Chondrocyte (in vitro differentiated cells): ENCODE measurements around the gene ESR2. TPM values are rescaled to one million over a fixed set of nuclear protein-coding genes. Genes with fewer than 3 reads are reported as not detected.
"Not testable (repeated sequence)": the region's sequence is repeated elsewhere in the genome, so short reads cannot be mapped to it uniquely, and the experiment has no call there.

Experiments
- DNase-seq: peaks from one replicate; pipeline ENCODE4 v3.0.0; 2021; ENCODE audit warnings: mixed read lengths, low spot score
- H3K27ac Mint-ChIP-seq: one replicate; pipeline ENCODE4 v1.8.0; 2021; ENCODE audit warnings: mild to moderate bottlenecking, moderate library complexity, mixed read lengths; ENCODE audit not compliant: unreplicated experiment
- H3K27me3 Mint-ChIP-seq: 2 replicates; pipeline ENCODE4 v1.8.0; 2021; ENCODE audit warnings: low read depth, mixed read lengths
- H3K36me3 Mint-ChIP-seq: 2 replicates; pipeline ENCODE4 v1.8.0; 2021; ENCODE audit warnings: low read depth, mixed read lengths
- H3K4me1 Mint-ChIP-seq: 2 replicates; pipeline ENCODE4 v1.8.0; 2021; ENCODE audit warnings: low read depth, mild to moderate bottlenecking, mixed read lengths
- H3K4me3 Mint-ChIP-seq: one replicate; pipeline ENCODE4 v1.8.0; 2021; ENCODE audit warnings: mild to moderate bottlenecking, moderate library complexity, mixed read lengths; ENCODE audit not compliant: unreplicated experiment
- H3K9me3 Mint-ChIP-seq: 2 replicates; pipeline ENCODE4 v1.8.0; 2021; ENCODE audit warnings: low read depth, mixed read lengths
- total RNA-seq: library from RNA; stranded (reverse); gene quantifications from 3 replicates; pipeline ENCODE4 v1.2.1, GENCODE V29; 2021
- TF ChIP-seq, protein P1 (sequence below): fragments of 200-600 bp; sonication (generic); IDR thresholded peaks from 2 replicates; pipeline ENCODE4 v1.5.0; 2021; ENCODE audit warnings: antibody characterized with exemption, mild to moderate bottlenecking, moderate library complexity

ESR2 gene
- total RNA-seq, 1 donor from 2014 or later, result not detected

DNA sequence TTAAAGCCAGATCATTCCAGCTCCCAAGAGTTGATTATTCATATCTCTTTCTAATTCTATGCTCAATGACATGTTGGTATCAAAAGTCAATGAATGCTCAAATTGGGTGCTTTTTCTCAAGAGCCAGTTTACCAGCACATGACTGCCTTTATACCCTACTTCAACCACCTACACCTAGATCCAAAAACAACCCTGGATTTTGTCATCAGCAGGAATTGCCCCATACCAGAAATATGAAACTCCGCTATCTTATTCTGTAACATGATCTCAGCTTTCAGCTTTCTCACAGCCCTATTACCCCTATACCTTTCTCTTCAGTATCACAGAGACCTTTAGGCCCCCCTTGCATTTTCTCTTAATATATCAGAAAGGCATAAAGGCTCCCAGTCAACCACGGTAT, 32.3 kb upstream of the ESR2 start:
- no peak overlapping the region for H3K27ac Mint-ChIP-seq
- H3K4me1 Mint-ChIP-seq, result peaks cover 9% of the 10 kb centered on the region
- H3K4me3 Mint-ChIP-seq, result no peak overlapping the region
- H3K9me3 Mint-ChIP-seq, result peaks cover 3% of the 10 kb centered on the region
- no peaks in the 10 kb centered on the region for H3K36me3 Mint-ChIP-seq
- no peak for DNase-seq
- H3K27me3 Mint-ChIP-seq, result no peaks in the 10 kb centered on the region
- TF ChIP-seq, protein P1, sequence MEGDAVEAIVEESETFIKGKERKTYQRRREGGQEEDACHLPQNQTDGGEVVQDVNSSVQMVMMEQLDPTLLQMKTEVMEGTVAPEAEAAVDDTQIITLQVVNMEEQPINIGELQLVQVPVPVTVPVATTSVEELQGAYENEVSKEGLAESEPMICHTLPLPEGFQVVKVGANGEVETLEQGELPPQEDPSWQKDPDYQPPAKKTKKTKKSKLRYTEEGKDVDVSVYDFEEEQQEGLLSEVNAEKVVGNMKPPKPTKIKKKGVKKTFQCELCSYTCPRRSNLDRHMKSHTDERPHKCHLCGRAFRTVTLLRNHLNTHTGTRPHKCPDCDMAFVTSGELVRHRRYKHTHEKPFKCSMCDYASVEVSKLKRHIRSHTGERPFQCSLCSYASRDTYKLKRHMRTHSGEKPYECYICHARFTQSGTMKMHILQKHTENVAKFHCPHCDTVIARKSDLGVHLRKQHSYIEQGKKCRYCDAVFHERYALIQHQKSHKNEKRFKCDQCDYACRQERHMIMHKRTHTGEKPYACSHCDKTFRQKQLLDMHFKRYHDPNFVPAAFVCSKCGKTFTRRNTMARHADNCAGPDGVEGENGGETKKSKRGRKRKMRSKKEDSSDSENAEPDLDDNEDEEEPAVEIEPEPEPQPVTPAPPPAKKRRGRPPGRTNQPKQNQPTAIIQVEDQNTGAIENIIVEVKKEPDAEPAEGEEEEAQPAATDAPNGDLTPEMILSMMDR, result no peak

DNA sequence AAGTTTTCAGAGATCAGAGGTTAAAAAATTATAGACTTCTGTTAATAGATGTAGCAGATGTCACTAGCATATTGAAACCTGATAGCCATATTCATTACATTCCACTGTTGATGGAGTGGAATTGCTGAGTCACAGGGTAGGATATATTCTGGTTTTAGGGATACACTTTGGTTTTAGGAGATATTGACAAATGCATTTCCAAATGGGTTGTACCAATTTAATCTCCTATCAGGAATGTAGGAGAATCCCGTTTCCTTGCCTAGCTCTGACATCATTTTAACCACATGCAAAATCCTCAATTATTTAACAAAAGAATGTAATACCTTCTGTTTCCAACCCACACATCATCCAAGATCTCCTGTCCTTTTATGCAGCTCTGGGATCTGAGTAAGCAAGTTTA, 30.7 kb upstream of the ESR2 start:
- no peak for DNase-seq
- Mint-ChIP-seq H3K4me1 (peaks cover 9% of the 10 kb centered on the region), H3K4me3 (no peak overlapping the region), H3K36me3 (no peaks in the 10 kb centered on the region), H3K9me3 (peaks cover 3% of the 10 kb centered on the region), H3K27ac (peak overlapping the region; percentile 9), H3K27me3 (no peaks in the 10 kb centered on the region)
- TF ChIP-seq, protein P1, result no peak

DNA sequence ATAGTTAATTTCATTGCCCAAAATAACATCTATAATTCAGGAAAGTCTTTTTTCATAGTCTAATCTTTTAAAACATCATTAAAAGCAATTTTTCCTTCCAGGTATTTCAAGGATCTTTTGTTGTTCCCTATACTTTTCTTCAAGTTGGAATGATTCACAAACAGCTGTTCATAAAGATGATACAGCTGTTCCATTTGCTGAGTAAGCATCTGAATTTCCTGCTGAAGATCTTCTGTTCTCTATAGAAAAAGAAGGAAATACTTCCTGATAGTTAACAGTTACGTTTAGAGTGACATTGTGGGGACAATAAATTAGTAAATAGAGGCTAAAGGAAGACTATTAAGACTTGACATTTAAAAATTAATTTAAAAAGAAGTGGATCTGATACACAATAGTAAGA, 30.3 kb upstream of the ESR2 start:
- Mint-ChIP-seq H3K4me3 (no peak overlapping the region), H3K36me3 (no peaks in the 10 kb centered on the region), H3K4me1 (peaks cover 9% of the 10 kb centered on the region), H3K9me3 (peaks cover 3% of the 10 kb centered on the region), H3K27ac (no peak overlapping the region), H3K27me3 (no peaks in the 10 kb centered on the region)
- TF ChIP-seq, protein P1, result no peak
- DNase-seq, result no peak

DNA sequence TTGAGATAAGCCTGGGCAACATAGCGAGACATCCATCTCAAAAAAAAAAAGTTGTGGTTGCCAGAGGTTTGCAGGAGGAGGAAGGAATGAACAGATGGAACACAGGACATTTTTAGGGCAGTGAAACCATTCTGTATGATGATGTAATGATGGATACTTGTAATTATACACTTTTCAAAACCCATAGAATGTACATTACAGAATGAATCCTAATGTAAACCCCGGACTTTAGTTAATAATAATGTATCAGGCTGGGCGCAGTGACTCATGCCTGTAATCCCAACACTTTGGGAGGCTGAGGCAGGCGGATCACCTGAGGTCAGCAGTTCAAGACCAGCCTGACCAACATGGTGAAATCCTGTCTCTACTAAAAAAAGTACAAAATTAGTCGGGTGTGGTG, 26.2 kb upstream of the ESR2 start:
- H3K9me3 Mint-ChIP-seq, result not testable (repeated sequence)

DNA sequence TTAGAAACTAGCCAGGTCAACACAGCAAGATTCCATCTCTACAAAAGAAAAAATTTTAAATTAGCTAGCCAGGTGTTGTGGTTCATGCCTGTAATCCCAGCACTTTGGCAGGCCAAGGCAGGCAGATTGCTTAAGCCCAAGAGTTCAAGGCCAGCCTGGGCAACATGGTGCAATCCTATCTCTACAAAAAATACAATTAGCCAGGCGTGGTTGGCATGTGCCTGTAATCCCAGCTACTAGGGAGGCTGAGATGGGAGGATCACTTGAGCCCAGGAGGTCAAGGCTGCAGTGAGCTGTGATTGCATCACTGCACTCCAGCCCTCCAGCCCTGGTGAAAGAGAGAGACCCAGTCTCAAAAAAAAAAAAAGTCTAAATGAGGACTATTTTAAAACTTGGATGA, 24.5 kb upstream of the ESR2 start:
- H3K4me3 Mint-ChIP-seq, H3K27ac Mint-ChIP-seq, DNase-seq, H3K4me1 Mint-ChIP-seq, H3K9me3 Mint-ChIP-seq, H3K36me3 Mint-ChIP-seq, H3K27me3 Mint-ChIP-seq: not testable (repeated sequence)

More for the DNA sequence above, 26.2 kb upstream of the ESR2 start:
- not testable (repeated sequence) for H3K36me3 Mint-ChIP-seq, H3K4me1 Mint-ChIP-seq, DNase-seq, H3K27ac Mint-ChIP-seq, H3K4me3 Mint-ChIP-seq, H3K27me3 Mint-ChIP-seq

DNA sequence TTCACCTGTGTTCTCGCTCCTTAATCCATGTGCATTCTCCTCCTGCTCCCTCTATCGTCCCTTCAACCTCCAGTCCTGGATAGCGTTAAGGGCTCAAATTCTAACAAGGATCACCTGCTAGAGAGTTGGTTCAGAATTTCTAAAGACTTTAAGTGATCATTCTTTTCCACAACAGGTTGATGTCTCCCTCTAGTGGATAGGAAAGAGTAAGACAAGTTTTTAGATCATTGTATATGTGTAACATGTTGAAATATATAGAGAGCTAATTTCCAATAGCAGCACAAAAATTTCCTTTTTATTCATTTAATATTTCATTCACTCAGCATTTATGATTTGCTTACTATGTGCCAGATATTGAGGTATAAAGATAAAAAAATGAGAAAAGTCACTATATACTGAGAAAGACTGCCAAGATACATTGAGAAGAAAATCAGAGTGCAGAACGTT, 9.3 kb upstream of the ESR2 start:
- Mint-ChIP-seq H3K36me3 (no peaks in the 10 kb centered on the region), H3K27me3 (peaks cover 12% of the 10 kb centered on the region), H3K9me3 (no peaks in the 10 kb centered on the region), H3K27ac (no peak overlapping the region), H3K4me3 (no peak overlapping the region), H3K4me1 (no peaks in the 10 kb centered on the region)
- no peak for DNase-seq
- TF ChIP-seq, protein P1, result peak; percentile 92
